Esophagus squamous epithelium (tissue), 4 donors: ENCODE data around the gene TACSTD2.

Experiments
- POLR2A ChIP-seq, 4 donors: fragments of 450-650 bp; IDR thresholded peaks; one replicate each; pipeline ENCODE4 v1.6.1; 2017; ENCODE audit warnings: antibody characterized with exemption in 4 of 4, mild to moderate bottlenecking in 4 of 4, moderate library complexity in 3 of 4
- TF ChIP-seq, protein P1 (sequence below), 6 experiments: fragments of 450-650 bp in 4 of 6; fragments of 200-600 bp in 2 of 6; sonication (generic) in 2 of 6; IDR thresholded peaks; one replicate each; pipeline ENCODE4 v1.5.1; 2016 to 2019; ENCODE audit warnings: antibody characterized with exemption in 6 of 6, mild to moderate bottlenecking in 4 of 6, moderate library complexity in 4 of 6

DNA sequence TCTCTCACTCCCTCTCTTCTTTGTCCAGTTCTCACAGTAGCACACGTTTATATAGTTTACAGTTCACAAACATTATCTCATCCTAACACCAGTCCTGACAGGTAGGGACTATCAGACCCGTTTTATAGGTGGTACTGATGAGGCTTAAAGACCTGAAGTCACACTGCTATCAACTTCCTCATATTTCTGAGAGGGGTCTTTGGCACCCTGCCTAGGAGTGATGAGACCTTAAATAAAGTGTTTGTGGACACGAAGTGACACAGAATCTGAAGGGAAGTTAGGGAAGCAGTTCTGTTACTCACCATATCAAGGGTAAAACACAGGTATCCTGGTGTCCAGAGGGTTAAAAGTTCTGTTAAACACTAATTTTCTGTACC, 590 bp upstream of the TACSTD2 start:
- TF ChIP-seq, protein P1, sequence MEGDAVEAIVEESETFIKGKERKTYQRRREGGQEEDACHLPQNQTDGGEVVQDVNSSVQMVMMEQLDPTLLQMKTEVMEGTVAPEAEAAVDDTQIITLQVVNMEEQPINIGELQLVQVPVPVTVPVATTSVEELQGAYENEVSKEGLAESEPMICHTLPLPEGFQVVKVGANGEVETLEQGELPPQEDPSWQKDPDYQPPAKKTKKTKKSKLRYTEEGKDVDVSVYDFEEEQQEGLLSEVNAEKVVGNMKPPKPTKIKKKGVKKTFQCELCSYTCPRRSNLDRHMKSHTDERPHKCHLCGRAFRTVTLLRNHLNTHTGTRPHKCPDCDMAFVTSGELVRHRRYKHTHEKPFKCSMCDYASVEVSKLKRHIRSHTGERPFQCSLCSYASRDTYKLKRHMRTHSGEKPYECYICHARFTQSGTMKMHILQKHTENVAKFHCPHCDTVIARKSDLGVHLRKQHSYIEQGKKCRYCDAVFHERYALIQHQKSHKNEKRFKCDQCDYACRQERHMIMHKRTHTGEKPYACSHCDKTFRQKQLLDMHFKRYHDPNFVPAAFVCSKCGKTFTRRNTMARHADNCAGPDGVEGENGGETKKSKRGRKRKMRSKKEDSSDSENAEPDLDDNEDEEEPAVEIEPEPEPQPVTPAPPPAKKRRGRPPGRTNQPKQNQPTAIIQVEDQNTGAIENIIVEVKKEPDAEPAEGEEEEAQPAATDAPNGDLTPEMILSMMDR (IDR thresholded peaks at IDR 0.05) = no peak
- TF ChIP-seq POLR2A (IDR thresholded peaks at IDR 0.05) = no peak
